ENCODE measurements around the gene GEMIN7.
"Not testable (repeated sequence)": the region's sequence is repeated elsewhere in the genome, so short reads cannot be mapped to it uniquely, and the experiment has no call there.

The GEMIN7 gene

DNA sequence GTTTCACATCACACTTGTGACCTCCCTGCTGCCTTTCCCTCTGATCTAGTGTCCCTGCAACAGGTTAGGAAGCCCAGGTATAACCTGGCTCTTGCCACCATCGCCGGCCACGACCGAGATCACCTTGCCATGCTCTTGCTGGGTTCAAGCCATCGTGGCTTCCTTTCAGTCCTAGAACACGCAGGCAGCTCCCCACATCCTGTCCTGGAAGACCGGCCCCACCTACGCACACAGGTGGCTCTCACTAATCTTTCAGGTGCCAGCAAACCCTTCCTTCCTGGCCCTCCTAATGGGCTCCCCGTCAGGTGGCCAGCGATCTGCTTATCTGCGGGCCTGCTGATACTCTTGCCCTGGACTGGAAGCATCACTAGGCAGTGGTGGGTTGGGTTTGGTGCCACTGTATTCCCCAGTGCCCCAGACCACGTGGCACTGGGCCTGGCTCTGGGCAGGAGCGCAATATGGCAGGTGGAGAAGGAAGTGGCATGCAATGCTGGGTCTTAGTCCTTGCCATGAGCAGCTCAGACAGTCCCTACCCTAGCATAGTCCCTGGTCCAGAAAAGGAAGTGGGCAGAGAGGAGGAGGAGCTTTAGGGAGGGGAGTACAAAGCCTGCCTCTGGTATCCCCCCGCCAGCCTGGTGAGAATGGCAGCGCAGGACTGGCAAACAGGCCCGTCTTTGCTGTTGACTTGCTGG lies 25.7 kb downstream of the GEMIN7 start:
- DNase-seq (ENCODE audit: low spot score): no peak

DNA sequence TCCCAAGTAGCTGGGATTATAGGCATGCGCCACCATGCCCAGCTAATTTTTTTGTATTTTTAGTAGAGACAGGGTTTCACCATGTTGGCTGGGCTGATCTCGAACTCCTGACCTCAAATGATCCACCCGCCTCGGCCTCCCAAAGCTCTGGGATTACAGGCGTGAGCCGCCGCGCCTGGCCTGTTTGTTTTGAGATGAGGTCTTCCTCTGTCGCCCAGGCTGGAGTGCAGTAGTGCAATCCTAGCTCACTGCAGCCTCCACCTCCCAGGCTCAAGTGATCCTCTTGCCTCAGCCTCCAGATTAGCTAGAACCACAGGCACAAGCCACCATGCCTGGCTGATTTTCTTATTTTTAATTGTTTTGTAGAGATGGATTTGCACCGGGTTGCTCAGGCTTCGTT lies 27.3 kb downstream of the GEMIN7 start:
- DNase-seq (ENCODE audit: low spot score): not testable (repeated sequence)

DNA sequence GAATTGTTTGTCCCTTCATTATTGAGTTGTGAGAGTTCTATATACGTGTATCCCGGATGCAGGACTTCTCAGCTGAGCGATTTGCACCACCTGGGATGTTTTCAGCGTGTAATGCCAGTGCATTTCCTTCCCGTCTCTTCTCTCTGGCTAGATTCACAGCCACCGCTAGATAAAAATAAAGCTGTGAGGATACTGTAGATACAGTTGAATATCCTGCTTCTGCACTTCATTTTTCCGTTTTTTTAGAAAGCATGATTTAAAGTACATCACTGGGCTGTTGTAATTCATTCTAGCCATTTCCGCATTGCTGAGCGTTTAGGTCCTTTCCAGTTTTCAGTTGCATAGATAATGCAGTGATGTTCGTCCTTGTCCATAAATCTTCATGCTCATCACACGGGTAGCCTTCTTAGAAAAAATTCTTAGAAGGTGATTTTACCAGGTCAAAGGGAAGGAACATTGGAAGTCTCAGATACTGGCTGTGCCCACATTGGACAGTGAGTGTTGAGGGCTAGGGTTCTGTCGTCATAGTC lies 28.6 kb downstream of the GEMIN7 start:
- no peak for DNase-seq (ENCODE audit: low spot score)

DNA sequence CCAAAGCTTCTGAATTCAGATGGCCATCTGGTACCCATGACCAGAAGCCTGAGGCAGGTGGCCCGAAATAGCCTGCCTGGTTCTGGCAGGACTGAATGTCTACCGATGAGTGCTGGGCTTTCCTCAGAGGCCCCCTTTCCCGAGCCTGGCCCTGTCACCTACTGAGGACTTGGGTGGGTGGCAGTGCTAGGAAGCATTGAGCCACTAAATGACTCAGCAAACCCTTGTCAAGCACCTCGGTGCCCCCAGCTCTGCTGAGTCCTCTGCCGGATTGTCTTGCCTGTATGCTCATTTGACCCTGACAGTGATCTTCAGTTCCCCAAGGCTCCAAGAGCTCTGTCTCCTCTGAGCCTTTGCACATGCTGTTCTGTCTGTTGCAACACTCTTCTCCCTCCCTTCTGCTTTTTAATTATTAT lies 31.8 kb downstream of the GEMIN7 start:
- no peak for DNase-seq (ENCODE audit: low spot score)

DNA sequence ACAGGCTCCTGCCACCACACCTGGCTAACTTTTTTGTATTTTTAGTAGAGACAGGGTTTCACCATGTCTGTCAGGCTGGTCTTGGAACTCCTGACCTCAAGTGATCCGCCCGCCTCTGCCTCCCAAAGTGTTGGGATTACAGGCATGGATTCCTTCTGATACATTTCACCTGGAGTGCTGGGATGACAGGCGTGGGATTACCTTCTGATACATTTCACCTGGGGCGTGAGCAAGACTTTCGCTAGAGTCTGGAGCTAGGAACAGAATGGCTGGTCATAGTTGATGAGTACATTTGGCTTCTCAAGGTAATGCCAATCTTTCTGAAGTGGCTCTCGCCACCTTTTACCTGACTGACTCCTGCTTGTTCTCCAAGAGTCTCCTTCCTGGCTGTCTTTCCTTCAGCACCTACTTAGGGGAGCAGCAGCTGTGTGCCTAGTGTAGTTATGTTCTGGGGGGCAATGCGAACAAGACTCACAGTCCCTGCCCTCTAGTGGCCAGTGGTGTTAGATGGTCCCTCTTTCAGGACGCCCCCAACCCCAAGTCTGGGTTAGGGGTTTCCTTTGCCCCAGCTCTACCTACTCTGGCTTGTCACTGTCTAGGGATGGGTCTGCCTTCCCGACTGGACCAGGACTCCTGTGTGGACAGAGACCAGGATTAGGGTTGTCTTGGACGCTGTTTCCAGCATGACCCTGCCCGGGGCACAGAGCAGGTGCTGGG lies 33.2 kb downstream of the GEMIN7 start:
- DNase-seq (ENCODE audit: low spot score): no peak

DNA sequence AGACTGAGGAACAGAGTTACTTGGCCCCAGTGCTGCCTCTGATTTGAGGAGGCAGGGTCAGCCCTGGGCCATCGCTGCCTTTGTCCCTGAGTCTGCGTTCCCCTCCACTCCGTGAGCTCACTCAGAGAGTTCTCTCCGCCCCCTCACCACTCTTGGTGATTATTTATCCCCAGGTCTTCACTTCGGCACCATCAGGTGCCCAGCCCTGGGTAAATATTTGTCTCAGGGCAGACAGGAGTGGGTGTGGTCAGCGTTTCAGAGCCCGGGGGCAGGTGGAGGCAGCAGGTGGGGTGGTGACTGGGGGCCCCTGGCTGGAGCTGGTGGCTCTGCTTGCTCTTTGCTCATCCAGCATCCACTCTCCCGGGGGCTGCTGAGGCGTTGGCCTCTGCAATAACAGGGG lies 34.6 kb downstream of the GEMIN7 start:
- no peak for DNase-seq (ENCODE audit: low spot score)

GRCh38 chr19:45114116-45114515 lies 35.1 kb downstream of the GEMIN7 start:
- no peak for DNase-seq (ENCODE audit: low spot score)

DNA sequence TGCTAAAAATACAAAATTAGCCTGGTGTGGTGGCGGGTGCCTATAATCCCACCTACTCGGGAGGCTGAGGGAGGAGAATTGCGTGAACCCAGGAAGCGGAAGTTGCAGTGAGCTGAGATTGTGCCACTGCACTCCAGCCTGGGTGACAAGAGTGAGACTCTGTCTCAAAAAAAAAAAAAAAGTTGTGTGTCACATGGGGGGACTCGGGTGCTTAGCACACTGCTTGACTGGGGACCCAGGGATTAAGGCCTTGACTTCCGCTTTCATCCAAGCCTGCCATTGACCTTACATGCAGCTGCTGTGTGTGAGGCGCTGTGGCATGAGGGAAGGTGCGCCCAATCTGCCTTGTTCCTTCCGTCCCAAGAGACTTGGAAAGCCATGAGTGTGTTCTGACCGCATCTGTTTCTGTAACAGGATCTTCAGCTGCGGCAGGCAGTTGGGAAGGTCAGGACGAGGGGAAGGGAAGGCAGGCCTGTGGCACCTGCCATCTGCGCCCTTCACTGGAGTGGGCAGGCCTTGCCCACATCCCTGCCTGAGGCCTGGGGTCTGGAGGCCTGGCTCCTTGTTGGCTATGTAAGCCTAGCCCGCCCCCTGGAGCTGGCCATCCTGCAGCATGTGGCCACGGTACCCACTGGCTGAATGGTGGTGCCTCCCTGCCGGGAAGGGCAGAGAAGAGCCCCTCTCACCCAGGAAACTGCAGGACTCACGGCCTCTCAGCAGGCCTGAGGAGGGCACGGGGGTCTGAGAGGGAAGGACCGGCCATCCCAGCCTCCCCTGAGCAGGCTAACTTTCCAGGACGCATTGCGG lies 37.0 kb downstream of the GEMIN7 start:
- no peak for DNase-seq (ENCODE audit: low spot score)

DNA sequence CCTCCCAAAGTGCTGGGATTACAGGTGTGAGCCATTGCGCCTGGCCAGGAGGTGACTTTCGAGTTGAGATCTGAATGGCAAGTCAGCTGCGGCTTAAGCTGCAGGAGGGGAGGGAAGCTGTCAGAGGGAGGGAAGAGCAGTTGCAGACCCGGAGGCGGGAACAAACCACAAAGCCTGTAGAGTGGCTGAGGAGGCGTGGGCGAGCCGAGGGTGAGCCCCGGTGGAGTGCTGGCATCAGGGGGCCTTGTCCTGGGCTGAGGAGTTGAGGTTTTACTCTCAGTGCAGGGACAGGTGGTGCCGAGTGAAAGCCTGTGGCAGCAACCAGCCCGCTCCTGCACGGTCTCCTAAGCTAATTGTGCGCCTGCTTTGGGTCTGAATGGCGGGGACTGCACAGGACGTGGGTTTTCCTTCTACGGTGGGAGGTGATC lies 38.1 kb downstream of the GEMIN7 start:
- DNase-seq (ENCODE audit: low spot score): no peak

DNA sequence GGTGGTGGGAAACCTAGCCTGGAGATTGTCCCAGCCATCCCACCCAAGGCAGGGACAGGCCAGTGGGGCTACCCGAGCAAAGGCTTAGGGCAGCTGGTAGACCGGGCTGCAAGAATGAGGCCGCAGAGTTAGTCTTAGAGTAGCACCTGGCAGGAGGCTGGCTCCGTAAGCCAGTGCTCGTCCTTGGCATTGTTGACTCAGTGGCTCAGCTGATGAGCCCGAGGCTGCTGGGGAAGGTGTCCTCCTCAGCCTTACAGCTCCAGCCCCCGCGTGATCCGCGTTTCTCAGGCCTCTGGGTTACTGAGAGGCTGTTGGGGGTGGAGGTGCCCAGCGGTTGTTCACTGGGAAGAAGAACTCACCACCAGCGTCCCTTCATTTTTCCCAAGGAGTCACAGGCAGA lies 38.6 kb downstream of the GEMIN7 start:
- DNase-seq (ENCODE audit: low spot score): no peak

- no peak for DNase-seq (ENCODE audit: low spot score)
These were observed 39.0 kb downstream of the GEMIN7 start for GRCh38 chr19:45118106-45118505.

DNA sequence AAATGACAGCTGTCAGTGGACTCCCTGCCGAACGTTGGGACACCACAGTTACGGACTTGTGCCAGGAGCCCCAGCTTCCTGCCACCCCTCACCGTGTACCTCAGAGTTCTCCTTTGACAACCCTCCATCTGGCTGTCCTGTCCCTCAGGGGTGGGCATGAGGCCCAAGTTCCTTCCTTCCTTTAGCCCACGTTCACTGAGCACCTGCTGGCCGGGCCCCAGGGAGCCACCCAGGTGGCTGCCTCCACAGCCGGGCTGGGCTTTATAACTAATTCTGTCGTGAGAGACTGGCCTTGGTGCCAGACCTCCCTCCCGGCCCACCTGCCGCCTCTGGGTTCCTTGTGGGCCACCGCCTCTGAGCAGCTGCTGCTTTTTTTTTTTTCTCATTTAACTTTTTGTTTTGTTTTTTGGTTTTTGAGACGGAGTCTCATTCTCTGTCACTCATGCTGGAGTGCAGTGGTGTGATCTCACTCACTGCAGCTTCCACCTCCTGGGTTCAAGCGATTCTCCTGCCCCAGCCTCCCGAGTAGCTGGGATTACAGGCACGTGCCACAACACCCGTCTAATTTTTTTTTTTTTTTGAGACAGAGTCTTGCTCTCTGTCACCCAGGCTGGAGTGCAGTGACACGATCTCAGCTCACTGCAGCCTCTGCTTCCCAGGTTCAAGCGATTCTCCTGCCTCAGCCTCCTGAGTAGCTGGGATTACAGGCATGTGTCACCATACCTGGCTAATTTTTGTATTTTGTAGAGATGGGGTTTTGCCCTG lies 39.7 kb downstream of the GEMIN7 start:
- DNase-seq (ENCODE audit: low spot score): not testable (repeated sequence)

DNA sequence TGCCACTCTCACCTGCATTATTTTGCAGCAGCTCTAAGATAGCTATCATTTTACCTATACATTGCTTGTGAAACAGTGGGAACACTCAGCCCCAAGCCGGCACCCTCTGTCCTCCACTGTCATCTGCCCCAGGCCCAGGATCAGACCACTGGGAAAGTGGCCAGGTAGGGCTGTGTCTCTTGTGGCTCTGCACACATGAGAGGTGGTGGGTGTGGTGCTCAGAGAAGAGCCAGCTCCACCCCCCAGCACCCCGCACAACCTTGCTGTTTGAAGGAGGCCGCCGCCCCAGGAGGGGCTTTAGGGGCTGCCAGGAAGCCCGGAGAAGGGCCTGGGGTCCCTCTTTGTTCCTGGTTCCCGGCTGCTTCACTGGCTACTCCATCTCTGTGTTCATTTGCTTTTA lies 40.5 kb downstream of the GEMIN7 start:
- no peak for DNase-seq (ENCODE audit: low spot score)

DNA sequence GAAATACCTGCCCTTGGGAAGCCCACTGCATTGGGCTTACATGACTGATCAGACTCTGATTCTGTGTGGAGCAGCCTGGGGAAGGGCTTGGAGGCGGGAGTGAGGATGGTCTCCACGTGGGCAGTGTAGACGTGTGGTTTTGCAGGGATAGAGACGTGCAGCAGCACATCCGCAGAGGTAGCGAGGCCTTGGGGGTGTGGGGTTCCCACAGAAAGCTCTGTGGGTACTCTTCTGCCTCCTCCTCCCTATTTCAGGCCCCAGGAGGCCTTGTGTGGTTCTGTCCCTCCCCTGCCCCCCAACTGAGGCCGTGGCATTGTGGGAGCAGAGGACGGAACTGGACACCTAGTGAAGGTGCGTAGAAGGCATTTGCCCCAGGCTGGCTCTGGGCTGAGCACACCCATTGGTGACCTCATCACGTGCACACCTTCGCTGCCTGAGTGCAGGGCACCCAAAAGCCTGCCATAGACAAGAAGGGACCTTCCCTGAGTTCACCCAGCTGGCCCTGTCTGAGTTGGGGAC lies 42.8 kb downstream of the GEMIN7 start:
- no peak for DNase-seq (ENCODE audit: low spot score)

- no peak for DNase-seq (ENCODE audit: low spot score)
These were observed 43.8 kb downstream of the GEMIN7 start for GRCh38 chr19:45122832-45123231.

GRCh38 chr19:45123440-45123850 lies 44.4 kb downstream of the GEMIN7 start:
- DNase-seq (ENCODE audit: low spot score): no peak

DNA sequence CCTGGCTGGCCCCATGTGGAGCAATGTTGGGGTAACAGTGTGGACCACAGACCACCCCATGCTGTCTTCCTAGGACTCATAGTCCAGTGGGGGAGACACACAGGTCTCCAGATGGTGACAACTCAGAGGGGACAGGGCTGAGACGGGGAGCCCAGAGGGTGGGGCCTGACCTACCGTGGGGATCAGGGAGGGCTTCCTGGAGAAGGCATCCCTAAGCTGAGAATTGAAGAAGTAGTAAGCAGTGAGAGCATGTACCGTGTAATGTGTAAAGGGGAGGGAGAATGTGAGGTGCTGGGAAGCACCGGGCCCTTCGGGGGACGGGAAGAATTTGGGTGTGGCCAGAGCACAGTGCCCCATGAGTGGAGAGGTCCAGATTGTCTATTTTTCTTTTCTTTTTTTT lies 45.0 kb downstream of the GEMIN7 start:
- no peak for DNase-seq (ENCODE audit: low spot score)

GRCh38 chr19:45125360-45125759 lies 46.3 kb downstream of the GEMIN7 start:
- DNase-seq (ENCODE audit: low spot score): no peak

GRCh38 chr19:45125975-45126493 lies 47.0 kb downstream of the GEMIN7 start:
- DNase-seq (ENCODE audit: low spot score): no peak

DNA sequence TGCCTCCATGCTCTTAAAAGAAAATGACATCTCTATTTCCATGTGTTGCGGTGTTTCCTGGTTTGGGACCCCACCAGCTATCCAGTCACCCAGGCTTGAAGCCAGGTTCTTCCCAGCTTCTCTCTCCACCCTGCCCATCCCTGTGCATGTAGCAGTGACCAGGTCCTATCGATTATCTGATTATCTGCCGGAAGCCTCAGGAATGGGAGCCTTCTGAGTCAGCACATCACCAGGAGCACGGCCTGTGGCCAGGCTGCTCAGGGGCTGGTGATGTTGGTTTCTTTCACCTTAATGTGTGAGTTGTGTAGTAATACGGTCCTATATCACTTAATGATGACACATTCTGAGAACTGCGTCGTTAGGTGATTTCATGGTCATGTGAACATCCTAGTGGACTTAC lies 47.6 kb downstream of the GEMIN7 start:
- no peak for DNase-seq (ENCODE audit: low spot score)

DNA sequence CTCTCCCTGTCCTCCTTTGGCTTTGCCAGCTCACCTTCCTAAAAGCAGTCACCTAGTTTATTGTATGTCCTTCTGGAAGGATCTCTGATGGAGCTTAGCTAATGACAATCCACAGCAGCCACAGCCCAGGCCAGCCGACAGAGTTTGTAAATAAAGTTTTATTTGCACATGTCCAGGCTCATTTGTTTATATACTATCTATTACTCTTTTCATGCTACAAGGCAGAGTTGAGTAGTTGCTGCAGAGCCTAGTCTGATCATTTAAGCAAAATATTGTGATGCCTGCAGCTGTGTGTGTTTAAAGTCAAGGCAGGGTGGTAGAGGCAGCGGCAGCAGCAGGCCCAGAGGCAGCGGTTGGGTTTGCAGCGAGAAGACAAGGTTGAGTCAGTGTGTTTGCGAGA lies 49.1 kb downstream of the GEMIN7 start:
- no peak for DNase-seq (ENCODE audit: low spot score)
